Astrocyte of the cerebellum (primary cell): ENCODE measurements around the gene CES3.

ENCODE experiments used
- DNase-seq: peaks from one replicate; pipeline ENCODE4 v3.0.0-alpha.2; 2011; ENCODE audit warnings: low read depth
- H3K4me3 ChIP-seq: 2 replicates; pipeline ENCODE4 v1.5.1; 2011; ENCODE audit warnings: mild to moderate bottlenecking, low read depth, low read length, moderate library complexity
- in situ Hi-C: cut with HindIII; loops from 2 replicates; pipeline ENCODE4 v1.10.0; 2017; ENCODE audit warnings: low sequenced_read_pairs
- TF ChIP-seq, protein P1 (sequence below): IDR thresholded peaks from 2 replicates; pipeline ENCODE4 v1.5.1; 2012; ENCODE audit warnings: low read length, low read depth, moderate library complexity, mild to moderate bottlenecking; ENCODE audit errors: missing control alignments

CES3 gene

DNA sequence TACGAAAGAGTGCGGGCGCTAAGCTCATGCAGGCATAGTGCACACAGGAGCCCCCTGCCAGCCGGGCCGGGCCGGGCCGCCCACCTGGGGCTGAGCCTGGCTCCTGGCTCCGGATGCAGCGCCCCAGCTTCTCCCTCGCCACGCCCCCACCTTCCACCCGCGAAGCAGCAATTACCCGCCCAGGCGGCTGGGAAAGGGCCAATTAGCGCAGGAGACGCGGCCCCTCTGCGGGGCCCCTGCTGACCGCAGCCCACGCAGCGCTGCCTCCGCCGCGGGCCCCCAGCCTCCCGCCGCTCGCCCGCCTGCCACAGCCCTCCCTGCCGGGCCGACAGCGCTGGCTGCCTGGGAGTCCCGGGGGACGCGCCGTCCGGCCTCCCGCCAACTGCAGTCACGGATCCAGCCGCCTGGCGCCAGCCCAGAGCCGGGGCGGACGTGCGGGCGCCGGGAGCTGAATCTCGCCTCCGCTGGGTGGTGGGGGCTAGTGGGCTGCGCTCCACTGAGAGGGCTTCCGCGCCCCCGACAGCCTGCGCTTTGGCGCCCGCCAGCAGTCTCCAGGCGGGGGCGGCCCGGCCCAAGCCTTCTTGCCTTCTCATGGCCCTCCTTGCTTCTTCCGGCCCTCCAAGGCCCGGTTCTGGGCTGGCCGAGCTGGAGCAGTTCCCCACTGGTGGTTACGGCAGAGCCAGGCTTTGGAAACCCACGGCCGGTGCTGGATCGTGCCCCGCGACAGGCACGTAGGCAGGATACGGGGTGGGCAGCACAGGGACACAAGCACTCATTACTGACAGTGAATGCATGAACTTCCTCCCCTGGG is 53.0 kb downstream of the CES3 start:
- DNase-seq, result no peak
- peak overlapping the region; percentile 39 for H3K4me3 ChIP-seq
- in situ Hi-C loops, result no loop called here
- TF ChIP-seq, protein P1, sequence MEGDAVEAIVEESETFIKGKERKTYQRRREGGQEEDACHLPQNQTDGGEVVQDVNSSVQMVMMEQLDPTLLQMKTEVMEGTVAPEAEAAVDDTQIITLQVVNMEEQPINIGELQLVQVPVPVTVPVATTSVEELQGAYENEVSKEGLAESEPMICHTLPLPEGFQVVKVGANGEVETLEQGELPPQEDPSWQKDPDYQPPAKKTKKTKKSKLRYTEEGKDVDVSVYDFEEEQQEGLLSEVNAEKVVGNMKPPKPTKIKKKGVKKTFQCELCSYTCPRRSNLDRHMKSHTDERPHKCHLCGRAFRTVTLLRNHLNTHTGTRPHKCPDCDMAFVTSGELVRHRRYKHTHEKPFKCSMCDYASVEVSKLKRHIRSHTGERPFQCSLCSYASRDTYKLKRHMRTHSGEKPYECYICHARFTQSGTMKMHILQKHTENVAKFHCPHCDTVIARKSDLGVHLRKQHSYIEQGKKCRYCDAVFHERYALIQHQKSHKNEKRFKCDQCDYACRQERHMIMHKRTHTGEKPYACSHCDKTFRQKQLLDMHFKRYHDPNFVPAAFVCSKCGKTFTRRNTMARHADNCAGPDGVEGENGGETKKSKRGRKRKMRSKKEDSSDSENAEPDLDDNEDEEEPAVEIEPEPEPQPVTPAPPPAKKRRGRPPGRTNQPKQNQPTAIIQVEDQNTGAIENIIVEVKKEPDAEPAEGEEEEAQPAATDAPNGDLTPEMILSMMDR, result peak; percentile 6

DNA sequence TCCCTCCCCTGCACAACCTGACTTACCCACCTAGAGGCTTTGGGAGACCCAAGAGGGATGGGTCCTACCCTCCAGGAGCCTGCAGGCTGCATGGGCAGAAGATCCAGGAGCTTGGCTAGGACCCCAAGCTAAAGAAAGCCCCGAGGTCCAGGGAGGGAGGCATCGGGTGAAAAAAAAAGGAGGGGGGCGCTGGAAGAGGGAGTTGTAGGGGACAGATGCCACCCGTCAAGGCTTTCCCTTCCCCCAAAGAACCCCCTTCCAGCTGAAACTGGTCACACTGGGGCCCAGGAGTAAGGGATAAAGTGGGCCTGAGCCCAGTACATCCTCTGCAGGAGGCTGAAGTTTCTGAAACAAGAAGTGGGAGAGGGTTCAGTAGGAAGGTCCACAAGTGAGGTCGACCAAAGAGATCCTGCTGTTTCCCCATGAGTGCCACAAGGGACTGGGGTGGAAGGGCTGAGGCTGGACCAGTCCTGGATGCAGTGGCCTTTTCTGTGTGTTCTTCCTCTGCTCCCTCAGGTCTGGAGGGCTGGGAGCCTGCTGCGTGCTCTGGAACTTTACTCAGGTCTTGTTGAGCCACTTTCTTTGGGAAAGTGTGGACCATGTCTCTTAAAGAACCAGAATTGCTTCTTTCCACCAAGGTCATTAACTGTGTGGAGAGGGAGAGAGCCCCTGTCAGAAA is 53.7 kb downstream of the CES3 start:
- TF ChIP-seq, protein P1, result no peak
- H3K4me3 ChIP-seq, result no peak overlapping the region
- DNase-seq, result no peak
- in situ Hi-C loops, result no loop called here

DNA sequence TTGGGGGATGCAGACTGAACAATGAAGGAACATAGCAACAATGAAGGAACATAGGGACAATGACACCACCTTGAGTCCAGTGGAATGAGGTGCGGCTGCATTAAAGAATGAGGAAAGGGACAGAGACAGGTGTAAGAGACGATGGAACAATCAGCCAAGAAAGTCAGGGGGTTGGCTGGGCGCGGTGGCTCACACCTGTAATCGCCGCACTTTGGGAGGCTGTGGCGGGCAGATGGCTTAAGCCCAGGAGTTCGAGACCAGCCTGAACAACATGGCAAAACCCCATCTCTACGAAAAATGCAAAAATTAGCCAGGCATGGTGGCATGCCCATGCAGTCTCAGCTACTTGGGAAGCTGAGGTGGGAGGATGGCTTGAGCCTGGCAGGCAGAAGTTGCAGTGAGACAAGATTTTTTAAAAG is 54.3 kb downstream of the CES3 start:
- H3K4me3 ChIP-seq, result no peak overlapping the region
- TF ChIP-seq, protein P1, result no peak
- DNase-seq, result no peak
- in situ Hi-C loops, result no loop called here

DNA sequence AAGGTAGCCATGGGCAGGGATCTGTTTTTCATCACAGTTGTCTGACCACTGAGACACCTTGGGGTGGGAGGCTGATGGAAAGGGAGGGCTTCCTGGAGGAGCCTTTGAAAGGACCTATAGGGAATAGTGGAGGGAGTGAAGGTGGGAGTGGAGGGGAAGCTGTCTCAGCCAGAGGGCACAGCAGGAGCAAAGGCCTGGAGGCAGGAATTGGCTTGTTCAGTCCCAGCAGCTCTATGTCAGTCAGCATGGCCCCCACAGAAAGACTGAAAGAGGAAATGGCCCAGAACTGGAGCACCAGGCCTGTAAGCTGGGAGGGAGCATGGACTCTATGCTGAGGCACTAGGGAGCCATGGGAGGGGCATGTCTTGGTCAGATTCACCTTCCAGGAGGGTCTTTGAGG is 55.1 kb downstream of the CES3 start:
- no peak for DNase-seq
- TF ChIP-seq, protein P1, result no peak
- H3K4me3 ChIP-seq, result no peak overlapping the region
- in situ Hi-C loops, result no loop called here

DNA sequence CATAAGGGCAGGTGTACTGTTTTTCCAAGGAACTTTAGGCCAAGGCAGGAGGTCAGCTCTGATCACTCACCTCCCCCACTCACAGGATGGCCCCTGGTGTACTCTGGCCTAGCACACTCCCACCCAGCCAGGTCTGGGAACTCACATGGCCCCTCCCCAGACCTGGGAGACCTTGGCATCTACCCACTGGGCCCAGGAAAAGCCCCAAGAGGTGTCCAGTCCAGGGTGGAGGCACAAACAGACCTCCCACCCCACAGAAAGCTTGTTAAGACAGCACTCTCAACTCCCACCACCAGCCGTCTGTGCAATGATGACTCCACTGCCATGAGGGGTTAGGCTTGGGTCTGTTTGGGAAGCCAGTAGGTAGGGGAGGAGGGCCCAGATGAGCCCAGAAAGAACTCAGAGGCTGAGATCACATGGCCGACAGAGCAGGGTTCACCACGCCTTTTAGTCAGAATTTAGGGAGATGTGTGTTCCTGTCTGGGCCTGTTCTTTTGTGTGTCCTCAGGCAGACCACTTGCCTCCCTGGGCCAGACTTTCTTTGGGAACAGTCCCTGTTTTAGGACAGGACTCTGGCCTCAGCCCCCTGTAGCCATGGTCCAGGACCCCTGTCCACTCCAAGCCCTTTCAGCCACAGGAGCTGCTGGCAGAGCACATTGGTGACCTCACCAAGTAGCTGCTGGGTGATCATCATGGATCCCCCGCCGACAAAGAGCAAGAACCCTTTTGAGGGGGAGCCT is 55.8 kb downstream of the CES3 start:
- in situ Hi-C loops, result no loop called here

DNA sequence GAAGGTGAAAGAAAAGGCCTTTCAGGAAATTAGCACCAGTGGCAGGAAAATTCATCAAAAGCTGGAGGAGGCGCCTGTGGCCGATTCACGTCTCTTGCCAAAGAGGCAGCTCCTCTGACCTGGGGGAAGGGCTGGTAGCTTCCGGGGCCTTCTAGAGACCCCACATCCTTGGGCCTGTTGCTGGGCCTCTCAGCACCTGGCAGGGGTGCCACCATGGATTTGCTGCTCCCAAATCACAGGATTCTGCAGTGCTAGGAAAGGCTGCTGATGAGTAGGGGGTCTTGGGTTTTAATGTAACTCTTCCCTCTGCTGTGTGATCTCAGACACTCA is 56.3 kb downstream of the CES3 start:
- in situ Hi-C loops, result no loop called here
- DNase-seq, result no peak
- H3K4me3 ChIP-seq, result no peak overlapping the region
- TF ChIP-seq, protein P1, result no peak

More for the DNA sequence above, 55.8 kb downstream of the CES3 start:
- TF ChIP-seq, protein P1, result no peak
- no peak for DNase-seq
- no peak overlapping the region for H3K4me3 ChIP-seq
